Measurements from ENCODE around the gene ABCA13. TPM values are rescaled to one million over a fixed set of nuclear protein-coding genes. Genes with fewer than 3 reads are reported as not detected.

The ABCA13 gene
- total and polyA plus RNA-seq, 2 of the 4 experiments (the other 2 are of a cell fraction): under 0.01 to 0.07 TPM

- no peak overlapping the region for H3K4me2 ChIP-seq (ENCODE audit: low read depth, low read length)
- H2BK120ac ChIP-seq (ENCODE audit: low read depth, low read length): no peak overlapping the region
- POLR2A ChIA-PET (ENCODE audit: unreplicated experiment): no interaction called here
- H3K36me3 ChIP-seq (ENCODE audit: control insufficient read depth, insufficient read depth, low read length): no peaks in the 10 kb centered on the region
- CTCF ChIA-PET: no interaction called here
- H3K18ac ChIP-seq (ENCODE audit: low read depth, low read length): no peak overlapping the region
- in situ Hi-C loops (cut with MboI; ENCODE audit: low sequenced_read_pairs): no loop called here
- peaks cover 1% of the 10 kb centered on the region; the same call in 1 of the 2 replicates for H3K27me3 ChIP-seq (ENCODE audit: control insufficient read depth, insufficient read depth, low read length)
- H3K9me1 ChIP-seq (ENCODE audit: insufficient read depth, low read length): no peaks in the 10 kb centered on the region; the same call in 1 of the 2 replicates
- H3K27ac ChIP-seq (ENCODE audit: insufficient read depth, low read length): no peak overlapping the region
- H4K5ac ChIP-seq (ENCODE audit: low read depth, low read length): no peak overlapping the region
- H3K14ac ChIP-seq (replicated peaks; ENCODE audit: low read depth, low read length): no peak overlapping the region
- no peak overlapping the region for H2BK15ac ChIP-seq (ENCODE audit: low read depth, low read length)
- no TSS peak for BruUV-seq (replicated peaks)
- intact Hi-C loops (cut with micrococcal nuclease): no loop called here
- no peak overlapping the region for H3K4me3 ChIP-seq (ENCODE audit: insufficient read depth, low read depth, low read length)
- no peak overlapping the region for H3K56ac ChIP-seq (ENCODE audit: extremely low read depth, insufficient read depth, low read length)
- DNase-seq (no peak), ATAC-seq (ENCODE audit: low read depth) (no peak)
- dilution Hi-C loops (cut with HindIII; ENCODE audit: low sequenced_read_pairs, unreplicated experiment): no loop called here
- no peak overlapping the region for H2AFZ ChIP-seq (replicated peaks; ENCODE audit: low read length, poor library complexity)
- H2AK9ac ChIP-seq (replicated peaks; ENCODE audit: low read depth, low read length, poor library complexity): no peak overlapping the region
- no peak overlapping the region for H3K4ac ChIP-seq (ENCODE audit: low read depth, low read length)
- H3K79me1 ChIP-seq (ENCODE audit: low read depth in 1 of 2, low read length in 2 of 2): no peaks in the 10 kb centered on the region
- TF ChIP-seq USF2 (IDR thresholded peaks at IDR 0.05; ENCODE audit: low read depth, low read length) (no peak), CEBPB (IDR thresholded peaks at IDR 0.05; ENCODE audit: low read depth, low read length) (no peak), BHLHE40 (IDR thresholded peaks at IDR 0.05; ENCODE audit: low read depth, low read length) (no peak), RCOR1 (IDR thresholded peaks at IDR 0.05; ENCODE audit: insufficient replicate concordance, low read length) (no peak), MAFK (IDR thresholded peaks at IDR 0.05; ENCODE audit: low read depth, low read length) (no peak), POLR2A (IDR thresholded peaks at IDR 0.05; ENCODE audit: low read depth, low read length) (no peak), MAZ (IDR thresholded peaks at IDR 0.05; ENCODE audit: borderline replicate concordance, low read depth, low read length) (no peak), RFX5 (IDR thresholded peaks at IDR 0.05; ENCODE audit: low read depth, low read length) (no peak), CTCF (conservative IDR thresholded peaks at IDR 0.05; ENCODE audit: low read depth, low read length) (no peak), FOS (IDR thresholded peaks at IDR 0.05; ENCODE audit: low read depth, low read length) (no peak), ELK1 (IDR thresholded peaks at IDR 0.05; ENCODE audit: borderline replicate concordance, low read depth, low read length) (no peak), NFE2L2 (IDR thresholded peaks at IDR 0.05; ENCODE audit: low read depth, low read length) (no peak), MXI1 (IDR thresholded peaks at IDR 0.05; ENCODE audit: borderline replicate concordance, low read depth, low read length) (no peak), SMC3 (IDR thresholded peaks at IDR 0.05; ENCODE audit: low read depth, low read length) (no peak), RAD21 (IDR thresholded peaks at IDR 0.05; ENCODE audit: low read length) (no peak), CHD1 (IDR thresholded peaks at IDR 0.05; ENCODE audit: low read depth, low read length) (no peak)
- H3K9ac ChIP-seq (ENCODE audit: low read depth, low read length): no peak overlapping the region
- no peaks in the 10 kb centered on the region for H3K4me1 ChIP-seq (ENCODE audit: control insufficient read depth, insufficient read depth, low read length)
- H4K20me1 ChIP-seq (ENCODE audit: insufficient read depth, low read length): no peaks in the 10 kb centered on the region
- no peak overlapping the region for H2AK5ac ChIP-seq (ENCODE audit: low read depth, low read length)
- H3K23ac ChIP-seq (ENCODE audit: low read depth, low read length): no peak overlapping the region
- H4K8ac ChIP-seq (ENCODE audit: low read depth in 2 of 2, low read length in 2 of 2): no peak overlapping the region
- H2BK20ac ChIP-seq (ENCODE audit: low read depth, low read length): no peak overlapping the region
- 79% methylated on average over 2 of the region's 3 CpGs; no CpG with 5 or more reads in 1 of the 2 experiments for WGBS, 2 experiments (ENCODE audit: extremely low coverage in 2 of 2, insufficient read length in 1 of 2)
- no peak overlapping the region for H4K91ac ChIP-seq (ENCODE audit: insufficient read depth, low read depth, low read length)
- no peaks in the 10 kb centered on the region for H3K9me3 ChIP-seq (ENCODE audit: control insufficient read depth, insufficient read depth, low read length)
- H2BK5ac ChIP-seq (ENCODE audit: low read depth, low read length, poor library complexity, severe bottlenecking): no peak overlapping the region
Observed at GRCh38 chr7:48355346-48355745, 184.1 kb downstream of the ABCA13 start.
